ENCODE results near the gene HOXA4.

The HOXA4 gene

DNA sequence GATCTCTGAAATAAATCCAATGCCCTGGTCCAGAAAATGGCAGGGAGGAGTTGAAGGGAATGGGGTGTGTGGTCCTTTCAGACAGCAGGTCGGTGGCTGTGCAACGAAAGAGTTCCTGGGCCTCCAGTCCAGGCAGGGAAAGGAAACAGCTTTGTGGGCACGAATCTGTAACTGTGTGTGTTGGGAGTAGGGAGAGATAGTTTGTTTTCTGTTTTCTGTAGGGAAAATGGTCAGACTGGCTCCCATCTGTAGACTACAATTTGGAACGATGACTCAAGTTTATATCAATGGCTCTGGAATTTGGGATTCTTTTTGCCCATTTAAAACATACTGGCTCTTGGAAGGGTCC is 37.3 kb upstream of the HOXA4 start:
- peaks cover 5% of the 10 kb centered on the region; the same call in 1 of the 2 replicates for H4K20me1 ChIP-seq (ENCODE audit: control insufficient read depth, insufficient read depth, low read depth, low read length)
- no peak overlapping the region for H3K4me2 ChIP-seq (ENCODE audit: low read length)
- no peaks in the 10 kb centered on the region for H3K9me3 ChIP-seq (ENCODE audit: control insufficient read depth, insufficient read depth, low read length)
- no peak overlapping the region for H3K4me3 ChIP-seq (ENCODE audit: low read length)
- H3K27me3 ChIP-seq (ENCODE audit: control insufficient read depth, low read length): peaks cover 85% of the 10 kb centered on the region
- H3K27ac ChIP-seq (ENCODE audit: low read depth, low read length): no peak overlapping the region
- H3F3A ChIP-seq (ENCODE audit: control insufficient read depth, insufficient read depth): peaks cover 10% of the 10 kb centered on the region
- TF ChIP-seq, protein P1, sequence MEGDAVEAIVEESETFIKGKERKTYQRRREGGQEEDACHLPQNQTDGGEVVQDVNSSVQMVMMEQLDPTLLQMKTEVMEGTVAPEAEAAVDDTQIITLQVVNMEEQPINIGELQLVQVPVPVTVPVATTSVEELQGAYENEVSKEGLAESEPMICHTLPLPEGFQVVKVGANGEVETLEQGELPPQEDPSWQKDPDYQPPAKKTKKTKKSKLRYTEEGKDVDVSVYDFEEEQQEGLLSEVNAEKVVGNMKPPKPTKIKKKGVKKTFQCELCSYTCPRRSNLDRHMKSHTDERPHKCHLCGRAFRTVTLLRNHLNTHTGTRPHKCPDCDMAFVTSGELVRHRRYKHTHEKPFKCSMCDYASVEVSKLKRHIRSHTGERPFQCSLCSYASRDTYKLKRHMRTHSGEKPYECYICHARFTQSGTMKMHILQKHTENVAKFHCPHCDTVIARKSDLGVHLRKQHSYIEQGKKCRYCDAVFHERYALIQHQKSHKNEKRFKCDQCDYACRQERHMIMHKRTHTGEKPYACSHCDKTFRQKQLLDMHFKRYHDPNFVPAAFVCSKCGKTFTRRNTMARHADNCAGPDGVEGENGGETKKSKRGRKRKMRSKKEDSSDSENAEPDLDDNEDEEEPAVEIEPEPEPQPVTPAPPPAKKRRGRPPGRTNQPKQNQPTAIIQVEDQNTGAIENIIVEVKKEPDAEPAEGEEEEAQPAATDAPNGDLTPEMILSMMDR (IDR thresholded peaks at IDR 0.05; ENCODE audit: low read depth, low read length, poor library complexity, severe bottlenecking): no peak
- TF ChIP-seq EZH2phosphoT487 (IDR thresholded peaks at IDR 0.05; ENCODE audit: borderline replicate concordance, low read length): no peak
- H3K36me3 ChIP-seq (ENCODE audit: control insufficient read depth, low read length): no peaks in the 10 kb centered on the region
- peaks cover 2% of the 10 kb centered on the region for H3K4me1 ChIP-seq (ENCODE audit: control insufficient read depth, low read length)
- no peaks in the 10 kb centered on the region for H3K9me2 ChIP-seq (replicated peaks; ENCODE audit: control insufficient read depth, low read length)
- no peaks in the 10 kb centered on the region for H3K79me2 ChIP-seq (ENCODE audit: control insufficient read depth, low read length)

DNA sequence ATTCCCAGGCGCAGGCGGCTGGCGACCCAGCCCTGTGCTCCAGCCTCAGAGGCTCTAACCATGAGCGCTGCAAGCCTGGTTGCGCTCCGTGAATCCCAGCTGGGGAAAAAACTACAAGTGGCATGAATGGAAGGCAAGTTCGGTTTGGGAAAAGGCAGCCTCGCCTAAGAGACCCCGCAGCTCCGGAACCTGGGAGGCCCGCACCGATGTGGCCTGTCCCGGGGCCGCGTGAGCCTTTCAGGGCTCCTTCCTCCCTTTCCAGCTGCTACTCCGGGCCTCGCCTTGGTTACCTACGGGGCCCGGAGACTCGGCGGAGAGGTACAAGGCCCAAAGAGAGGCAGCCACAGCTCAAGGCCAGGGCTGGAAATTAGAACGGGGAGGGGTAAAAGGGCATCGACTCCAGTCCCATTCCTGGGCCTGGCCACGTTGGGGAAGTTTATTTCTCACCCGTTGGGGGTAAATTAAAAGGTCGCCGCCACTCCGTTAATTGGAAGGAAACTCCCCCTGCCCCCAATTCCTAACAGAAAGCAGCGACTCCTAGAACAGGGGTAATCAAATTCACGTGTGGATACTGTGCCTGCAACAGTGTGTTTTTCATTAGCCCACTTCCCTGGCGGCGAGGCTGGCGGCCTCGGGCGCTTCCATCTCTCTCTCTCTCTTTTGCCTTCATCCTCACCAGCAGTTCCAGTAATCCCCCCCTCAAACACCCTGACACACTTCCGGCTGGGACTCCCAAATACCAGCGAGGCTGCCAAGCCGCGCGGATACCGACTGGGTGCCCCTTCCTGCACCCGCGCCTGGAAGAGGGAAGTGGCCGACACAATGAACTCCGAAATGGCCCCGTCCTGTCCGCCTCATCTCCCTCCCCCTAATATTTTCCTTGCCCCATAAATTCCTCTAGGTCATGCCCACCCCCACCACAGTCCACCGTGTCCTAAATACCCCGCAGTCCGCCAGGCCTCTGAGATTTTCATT is 36.3 kb upstream of the HOXA4 start:
- no peak overlapping the region for H3K4me2 ChIP-seq (ENCODE audit: low read length)
- H3K4me1 ChIP-seq (ENCODE audit: control insufficient read depth, low read length): no peaks in the 10 kb centered on the region; the same call in 1 of the 2 replicates
- H3K27me3 ChIP-seq (ENCODE audit: control insufficient read depth, low read length): peaks cover 77% of the 10 kb centered on the region

DNA sequence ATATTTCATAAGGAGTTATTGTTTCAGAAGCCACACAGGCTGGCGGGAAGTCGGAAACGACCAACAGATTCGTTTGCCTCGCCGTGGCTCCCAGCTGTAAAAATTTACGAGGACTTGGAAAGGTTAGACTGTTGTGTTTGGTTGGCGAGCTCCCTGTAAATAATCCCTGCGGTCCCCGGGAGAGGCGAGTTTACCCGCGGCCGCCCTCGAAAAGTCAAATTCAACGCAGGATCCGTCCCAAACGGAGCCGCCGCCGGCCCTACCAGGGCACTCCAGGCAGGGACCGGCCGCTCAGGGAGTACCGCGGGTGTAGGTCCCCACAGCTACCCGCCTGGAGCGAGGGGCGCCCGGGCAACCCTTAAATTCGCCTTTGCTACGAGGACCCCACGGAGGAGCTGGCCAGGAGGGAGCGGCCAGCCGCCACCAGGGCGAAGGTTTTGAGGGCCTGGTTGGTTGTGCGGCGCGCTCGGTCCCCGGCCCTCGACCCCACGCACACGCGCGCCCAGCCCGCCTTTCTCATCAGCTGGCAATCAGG is 35.5 kb upstream of the HOXA4 start:
- Histone ChIP-seq H3K4me3 (ENCODE audit: low read length) (no peak overlapping the region), H3F3A (ENCODE audit: control insufficient read depth, insufficient read depth) (peaks cover 7% of the 10 kb centered on the region), H3K9me3 (ENCODE audit: control insufficient read depth, insufficient read depth, low read length) (no peaks in the 10 kb centered on the region), H3K9me2 (replicated peaks; ENCODE audit: control insufficient read depth, low read length) (no peaks in the 10 kb centered on the region), H3K4me1 (ENCODE audit: control insufficient read depth, low read length) (peaks cover 7% of the 10 kb centered on the region), H3K27ac (ENCODE audit: low read depth, low read length) (no peak overlapping the region), H4K20me1 (ENCODE audit: control insufficient read depth, insufficient read depth, low read depth, low read length) (peaks cover 5% of the 10 kb centered on the region; the same call in 1 of the 2 replicates), H3K27me3 (ENCODE audit: control insufficient read depth, low read length) (peaks cover 71% of the 10 kb centered on the region), H3K36me3 (ENCODE audit: control insufficient read depth, low read length) (no peaks in the 10 kb centered on the region), H3K4me2 (ENCODE audit: low read length) (no peak overlapping the region), H3K79me2 (ENCODE audit: control insufficient read depth, low read length) (no peaks in the 10 kb centered on the region)
- no peak for TF ChIP-seq EZH2phosphoT487 (IDR thresholded peaks at IDR 0.05; ENCODE audit: borderline replicate concordance, low read length)
- TF ChIP-seq, protein P1 (IDR thresholded peaks at IDR 0.05; ENCODE audit: low read depth, low read length, poor library complexity, severe bottlenecking): no peak

More for the DNA sequence above, 36.3 kb upstream of the HOXA4 start:
- Histone ChIP-seq H4K20me1 (ENCODE audit: control insufficient read depth, insufficient read depth, low read depth, low read length) (peaks cover 5% of the 10 kb centered on the region; the same call in 1 of the 2 replicates), H3K27ac (ENCODE audit: low read depth, low read length) (no peak overlapping the region), H3K4me3 (ENCODE audit: low read length) (no peak overlapping the region), H3K9me2 (replicated peaks; ENCODE audit: control insufficient read depth, low read length) (no peaks in the 10 kb centered on the region), H3K79me2 (ENCODE audit: control insufficient read depth, low read length) (no peaks in the 10 kb centered on the region), H3F3A (ENCODE audit: control insufficient read depth, insufficient read depth) (peaks cover 10% of the 10 kb centered on the region), H3K9me3 (ENCODE audit: control insufficient read depth, insufficient read depth, low read length) (no peaks in the 10 kb centered on the region), H3K36me3 (ENCODE audit: control insufficient read depth, low read length) (no peaks in the 10 kb centered on the region)
- no peak for TF ChIP-seq EZH2phosphoT487 (IDR thresholded peaks at IDR 0.05; ENCODE audit: borderline replicate concordance, low read length)
- TF ChIP-seq, protein P1 (IDR thresholded peaks at IDR 0.05; ENCODE audit: low read depth, low read length, poor library complexity, severe bottlenecking): no peak

Data from DOHH2 (cell line).